GM18868 (cell line): Measurements from ENCODE around the gene LGALS8.
"Not testable (repeated sequence)": the region's sequence is repeated elsewhere in the genome, so short reads cannot be mapped to it uniquely, and the experiment has no call there.

Source experiments
- ATAC-seq: cut with Tn5 transposase; IDR thresholded peaks from one replicate; pipeline ENCODE4 v1.9.1; 2021; ENCODE audit warnings: mild to moderate bottlenecking, moderate library complexity; ENCODE audit not compliant: unreplicated experiment

The LGALS8 gene

DNA sequence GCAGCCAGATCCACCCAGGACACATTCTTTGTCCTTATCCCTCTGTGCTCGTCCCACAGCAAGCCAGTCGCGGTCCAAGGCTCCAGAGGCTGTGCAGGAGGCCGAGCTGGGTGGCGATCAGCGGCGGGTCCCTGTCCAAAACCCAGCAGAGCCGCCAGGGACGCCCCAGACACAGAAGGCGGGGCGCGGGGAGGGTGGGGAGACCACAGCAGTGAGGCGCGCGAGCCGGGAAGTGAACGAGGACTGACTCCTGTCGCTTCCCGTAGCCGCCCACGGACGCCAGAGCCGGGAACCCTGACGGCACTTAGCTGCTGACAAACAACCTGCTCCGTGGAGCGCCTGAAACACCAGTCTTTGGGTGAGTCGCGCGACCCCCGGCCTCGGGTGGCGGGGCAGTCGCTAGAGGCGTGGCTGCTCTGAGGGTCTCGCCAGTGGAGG, at the start of gene LGALS8:
LGALS8 (plus strand) TSS at position 279 of the 438 bp plus-strand sequence. CDS start 2,089 bp downstream, outside the sequence.
- ATAC-seq = peak; percentile 69

DNA sequence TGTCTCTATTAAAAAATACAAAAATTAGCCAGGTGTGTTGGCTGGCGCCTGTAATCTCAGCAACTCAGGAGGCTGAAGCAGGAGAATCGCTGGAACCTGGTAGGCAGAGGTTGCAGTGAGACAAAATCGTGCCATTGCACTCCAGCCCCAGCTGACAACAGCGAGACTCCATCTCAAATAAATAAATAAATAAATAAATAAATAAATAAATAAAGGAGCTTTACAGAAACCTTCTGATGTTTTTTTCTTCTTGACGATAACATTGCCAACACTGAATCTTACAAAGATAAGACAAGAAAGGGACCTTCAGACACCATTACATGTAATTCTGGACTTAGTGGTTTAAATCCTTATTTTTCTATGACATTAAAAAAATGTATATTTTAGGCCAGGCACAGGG, 47.8 kb upstream of the LGALS8 start:
- ATAC-seq = no peak

DNA sequence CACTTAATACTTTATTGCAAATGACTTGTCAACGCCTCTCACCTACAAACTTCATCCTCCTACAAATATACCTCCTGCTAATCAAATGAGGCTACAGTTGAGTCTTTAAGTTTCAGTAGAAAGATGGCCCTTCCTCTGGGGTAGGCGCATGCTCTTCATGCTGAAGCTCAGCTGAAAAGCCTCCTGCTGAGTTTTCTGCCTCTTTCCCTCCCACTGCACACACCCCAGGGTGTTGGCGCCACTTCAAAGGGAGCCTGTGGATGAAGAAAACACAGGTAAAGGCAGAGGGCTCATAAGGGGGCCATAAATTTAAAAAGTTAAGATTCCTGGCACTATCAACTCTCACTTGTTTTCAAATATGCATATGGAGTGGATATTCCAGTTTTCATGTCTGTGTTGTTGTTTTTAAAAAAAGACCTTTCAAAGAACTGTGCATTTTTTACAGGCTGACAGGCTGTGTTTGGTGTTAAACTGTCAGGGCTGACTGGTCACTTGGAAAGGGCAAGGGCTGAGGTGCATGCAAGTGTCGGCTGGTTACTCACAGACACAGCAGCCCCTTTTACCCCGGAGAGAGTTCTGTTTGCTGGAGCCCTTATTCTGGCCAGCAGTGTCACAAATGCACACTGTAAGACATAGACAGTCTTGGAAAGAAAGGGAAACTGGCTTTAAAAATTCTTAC, 42.9 kb upstream of the LGALS8 start:
- no peak for ATAC-seq

DNA sequence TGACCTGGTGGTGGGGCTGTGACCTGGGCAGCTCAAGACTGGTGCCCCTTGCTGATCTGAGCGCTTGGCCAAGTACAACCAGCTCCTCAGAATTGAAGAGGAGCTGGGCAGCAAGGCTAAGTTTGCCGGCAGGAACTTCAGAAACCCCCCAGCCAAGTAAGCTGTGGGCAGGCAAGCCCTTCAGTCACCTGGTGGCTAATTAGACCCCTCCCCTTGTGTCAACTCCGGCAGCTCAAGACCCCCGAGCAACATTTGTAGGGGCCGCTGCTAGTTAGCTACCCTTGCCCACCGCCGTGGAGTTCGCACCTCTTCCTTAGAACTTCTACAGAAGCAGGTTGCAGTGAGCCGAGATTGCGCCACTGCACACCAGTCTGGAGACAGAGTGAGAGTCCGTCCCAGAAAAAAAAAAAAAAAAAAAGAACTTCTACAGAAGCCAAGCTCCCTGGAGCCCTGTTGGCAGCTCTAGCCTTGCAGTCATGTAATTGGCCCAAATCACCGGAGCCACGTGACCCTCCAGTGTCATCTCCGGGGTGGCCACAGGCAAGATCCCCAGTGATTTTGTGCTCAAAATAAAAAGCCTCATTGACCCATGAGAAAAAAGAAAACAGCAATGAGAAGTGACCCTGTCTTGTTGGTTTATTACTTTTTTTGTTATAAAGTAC, 39.3 kb upstream of the LGALS8 start:
- ATAC-seq = no peak

DNA sequence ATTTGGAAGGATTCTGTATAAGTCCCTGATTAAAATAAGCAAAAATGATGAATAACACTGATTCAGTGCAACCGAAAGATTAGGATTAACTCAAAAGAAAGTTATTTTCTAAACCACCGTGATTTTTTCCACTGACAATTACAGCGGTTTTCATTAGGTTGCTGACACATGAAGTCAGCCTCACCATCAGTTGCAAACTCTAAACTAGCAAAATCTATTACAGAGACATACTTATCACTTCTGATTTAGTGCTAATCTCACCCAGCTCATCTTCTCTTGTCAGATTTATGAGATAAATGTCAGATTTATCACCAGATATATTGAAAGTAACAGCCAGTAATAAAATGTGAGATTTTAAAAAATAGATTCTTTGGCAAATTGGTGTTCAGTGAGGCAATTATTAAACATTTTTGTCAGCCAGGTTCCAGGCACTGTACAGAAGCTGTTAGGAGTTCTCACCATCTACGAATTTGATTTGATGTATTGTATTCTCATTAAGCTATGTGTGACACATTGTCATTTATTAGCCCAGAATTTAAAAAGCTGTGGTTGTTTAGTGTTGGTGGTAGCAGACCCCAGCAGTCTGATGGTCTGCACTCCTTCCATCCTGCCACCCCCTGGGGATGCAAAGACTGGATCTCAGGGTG, 37.3 kb upstream of the LGALS8 start:
- no peak for ATAC-seq

DNA sequence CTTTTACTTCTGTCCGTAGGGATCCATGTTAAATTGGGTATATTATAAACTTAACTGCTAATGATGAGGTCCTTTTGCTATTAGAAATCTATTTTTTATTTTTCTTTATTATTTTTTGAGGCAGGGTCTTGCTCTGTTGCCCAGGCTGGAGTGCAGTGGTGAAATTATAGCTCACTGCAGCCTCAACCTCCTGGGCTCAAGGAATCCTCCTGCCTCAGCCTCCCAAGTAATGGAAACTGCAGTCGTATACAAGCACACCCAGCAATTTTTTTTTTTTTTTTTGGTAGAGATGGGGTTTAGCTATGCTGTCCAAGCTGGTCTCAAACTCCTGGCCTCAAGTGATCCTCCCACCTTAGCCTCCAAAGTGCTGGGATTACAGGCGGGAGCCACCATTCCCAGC, 34.6 kb upstream of the LGALS8 start:
- not testable (repeated sequence) for ATAC-seq

DNA sequence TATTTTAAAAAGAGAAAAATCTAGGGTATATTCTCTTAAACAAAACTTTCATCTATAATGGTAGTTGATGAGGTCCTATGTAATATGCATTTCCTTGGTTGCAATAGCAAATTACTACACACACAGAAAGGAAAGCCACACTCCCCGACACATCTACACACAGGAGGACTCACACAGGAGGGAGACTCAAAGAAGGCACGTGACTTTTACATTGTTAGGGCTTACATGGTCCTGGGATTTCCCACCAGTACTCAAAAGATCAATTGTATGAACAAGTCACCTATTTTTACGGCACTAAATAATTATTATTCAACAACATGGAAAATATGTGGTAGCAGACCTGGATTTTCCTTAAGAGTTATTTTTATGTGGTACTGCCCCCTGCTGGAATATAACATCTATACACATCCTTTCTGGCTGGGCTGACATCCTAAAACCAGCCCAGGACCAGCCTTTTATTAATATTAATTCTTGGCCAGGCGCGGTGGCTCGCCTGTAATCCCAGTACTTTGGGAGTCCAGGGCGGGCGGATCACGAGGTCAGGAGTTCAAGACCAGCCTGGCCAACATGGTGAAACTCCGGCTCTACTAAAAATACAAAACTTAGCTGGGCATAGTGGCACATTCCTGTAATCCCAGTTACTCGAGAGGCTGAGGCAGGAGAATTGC, 33.9 kb upstream of the LGALS8 start:
- peak; percentile 65 for ATAC-seq

DNA sequence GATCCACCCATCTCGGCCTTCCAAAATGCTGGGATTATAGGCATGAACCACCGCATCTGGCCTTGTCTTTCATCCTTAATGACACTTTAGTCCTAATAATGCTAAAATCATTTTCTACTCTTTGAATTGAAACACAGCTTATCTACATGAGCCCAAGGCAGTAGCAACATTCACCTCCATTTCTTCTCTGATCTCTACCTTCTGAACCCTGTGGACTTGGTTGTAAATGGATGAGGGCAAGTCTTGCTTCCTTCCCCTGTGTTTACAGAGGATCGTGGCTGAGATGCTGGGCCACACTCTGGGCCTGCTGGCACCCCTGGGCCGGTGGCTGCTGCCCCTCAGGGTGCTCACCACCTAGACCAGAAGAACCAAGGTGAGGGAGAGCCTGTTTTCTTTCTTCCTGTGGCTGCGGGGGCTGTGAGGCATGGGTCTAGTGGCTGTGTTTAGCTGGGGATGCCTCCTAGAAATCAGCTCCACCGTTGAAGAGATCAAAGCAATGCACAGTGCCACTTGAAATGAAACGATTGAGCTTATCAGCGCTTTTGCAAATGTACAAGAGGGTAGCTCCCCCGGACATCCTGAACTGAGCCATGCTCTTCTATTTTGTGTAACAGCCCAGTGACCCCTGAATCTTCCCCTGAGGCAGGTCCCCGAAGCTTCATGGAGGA, 32.2 kb upstream of the LGALS8 start:
- ATAC-seq = no peak

DNA sequence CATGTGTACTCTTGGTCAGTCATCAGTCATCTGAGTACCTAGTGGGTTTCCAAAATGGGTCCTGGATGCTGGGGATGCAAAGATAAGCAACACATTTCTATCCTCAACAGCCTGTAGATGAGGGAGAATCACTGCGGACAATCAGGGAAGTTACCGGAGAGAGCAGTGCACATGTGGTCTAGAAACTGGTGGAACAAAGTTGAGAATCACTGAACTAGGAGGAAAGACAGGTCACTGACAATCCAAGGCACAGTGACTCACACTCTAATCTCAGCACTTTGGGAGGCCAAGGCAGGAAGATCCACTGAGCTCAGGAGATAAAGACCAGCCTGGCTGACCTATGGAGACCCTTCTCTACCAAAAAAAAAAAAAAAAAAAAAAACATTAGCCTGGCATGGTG, 31.4 kb upstream of the LGALS8 start:
- ATAC-seq = no peak

DNA sequence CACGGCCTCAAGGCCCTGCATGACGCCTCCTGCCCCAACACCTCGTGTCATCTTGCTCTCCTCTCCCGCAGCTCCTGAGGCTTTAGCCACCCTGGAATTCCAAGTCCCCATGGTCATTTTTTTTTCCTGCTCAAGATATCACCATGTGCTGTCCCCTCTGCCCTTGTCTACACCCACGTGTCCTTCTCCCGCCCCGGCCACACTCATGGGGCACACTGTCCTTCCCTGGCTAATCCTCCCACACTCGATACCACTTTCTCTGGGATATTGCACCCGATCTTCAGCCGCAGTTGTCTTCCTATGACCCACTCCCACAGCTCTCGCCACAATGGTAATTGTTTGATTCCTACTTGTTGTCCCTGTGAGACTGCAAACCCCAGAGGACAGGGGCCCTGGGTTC, 29.7 kb upstream of the LGALS8 start:
- no peak for ATAC-seq

DNA sequence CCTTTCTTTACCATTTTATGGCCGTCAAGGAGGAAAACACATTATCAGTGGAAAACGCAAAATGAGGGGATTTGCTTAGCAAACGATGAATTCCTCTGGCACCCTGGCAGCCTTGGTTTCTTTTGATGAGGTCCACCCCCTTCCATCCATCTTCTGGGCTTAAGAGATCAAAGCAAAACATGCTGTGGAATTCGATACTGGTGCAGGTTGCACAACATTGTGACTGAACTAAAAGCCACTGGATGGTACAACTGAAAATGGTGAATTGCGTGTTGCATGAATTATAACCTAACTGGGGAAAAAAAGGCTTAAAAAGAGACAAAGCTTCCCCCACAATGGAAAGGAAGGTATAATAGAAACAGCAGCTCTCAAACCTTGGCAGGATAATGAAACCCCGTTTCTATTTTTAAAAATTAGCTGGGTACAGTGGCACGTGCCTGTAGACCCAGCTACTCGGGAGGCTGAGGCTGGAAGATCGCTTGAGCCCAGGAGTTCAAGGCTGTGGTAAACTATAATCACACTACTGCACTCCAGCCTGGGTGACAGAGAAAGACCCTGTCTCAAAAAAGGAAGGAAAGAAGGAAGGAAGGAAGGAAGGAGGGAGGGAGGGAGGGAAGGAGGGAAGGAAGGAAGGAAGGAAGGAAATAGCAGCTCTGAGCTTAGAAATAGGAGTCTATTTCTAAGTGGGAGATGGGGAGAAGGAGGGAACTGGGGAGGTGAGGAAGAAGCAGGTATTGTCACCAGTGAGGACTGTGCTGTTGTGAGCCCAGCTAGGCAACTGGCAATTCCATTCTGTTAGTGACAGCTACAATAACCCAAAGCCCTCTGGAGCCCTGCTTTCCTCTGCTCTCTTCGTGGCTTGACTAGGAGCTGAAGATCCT, 29.0 kb upstream of the LGALS8 start:
- ATAC-seq = no peak

DNA sequence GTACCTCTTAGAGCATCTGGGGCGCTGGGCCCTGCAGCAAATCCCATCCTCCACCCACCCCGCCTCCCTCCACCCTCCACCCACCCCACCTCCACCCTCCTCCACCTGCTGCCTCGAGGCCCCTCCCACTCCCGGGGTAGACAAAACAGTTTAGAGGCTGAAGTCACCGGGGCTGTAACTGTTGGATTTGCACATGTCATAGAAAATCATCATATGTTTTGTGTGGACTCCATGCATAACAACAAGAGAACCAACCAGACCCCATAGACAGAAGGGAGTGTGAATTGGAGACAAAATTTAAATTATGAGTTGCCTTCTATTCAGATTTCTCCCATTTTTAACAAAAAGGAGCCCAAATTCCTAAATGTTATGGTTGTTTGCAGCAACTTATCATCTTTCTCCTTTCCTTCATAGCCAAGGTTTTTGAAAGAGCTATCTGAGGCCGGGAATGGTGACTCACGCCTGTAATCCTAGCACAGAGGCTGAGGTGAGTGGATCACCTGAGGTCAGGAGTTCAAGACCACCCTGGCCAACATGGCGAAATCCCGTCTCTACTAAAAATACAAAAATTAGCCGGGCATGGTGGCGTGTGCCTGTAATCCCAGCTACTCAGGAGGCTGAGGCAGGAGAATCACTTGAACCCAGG, 28.2 kb upstream of the LGALS8 start:
- no peak for ATAC-seq

DNA sequence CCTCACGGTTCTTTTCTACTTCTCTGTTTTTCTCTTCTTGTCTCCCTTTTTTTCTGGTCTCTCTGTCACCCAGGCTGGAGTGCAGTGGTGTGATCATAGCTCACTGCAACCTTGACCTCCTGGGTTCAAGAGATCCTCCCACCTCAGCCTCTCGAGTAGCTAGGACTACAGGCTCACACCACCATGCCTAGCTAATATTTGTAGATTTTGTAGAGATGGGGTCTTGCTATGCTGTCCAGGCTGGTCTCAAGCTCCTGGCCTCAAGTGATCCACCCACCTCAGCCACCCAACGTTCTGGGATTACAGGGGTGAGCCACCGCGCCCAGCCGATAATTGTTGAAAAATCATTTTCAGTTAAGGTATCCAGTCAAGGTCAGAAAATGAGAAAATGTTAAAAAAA, 25.9 kb upstream of the LGALS8 start:
- ATAC-seq = no peak

DNA sequence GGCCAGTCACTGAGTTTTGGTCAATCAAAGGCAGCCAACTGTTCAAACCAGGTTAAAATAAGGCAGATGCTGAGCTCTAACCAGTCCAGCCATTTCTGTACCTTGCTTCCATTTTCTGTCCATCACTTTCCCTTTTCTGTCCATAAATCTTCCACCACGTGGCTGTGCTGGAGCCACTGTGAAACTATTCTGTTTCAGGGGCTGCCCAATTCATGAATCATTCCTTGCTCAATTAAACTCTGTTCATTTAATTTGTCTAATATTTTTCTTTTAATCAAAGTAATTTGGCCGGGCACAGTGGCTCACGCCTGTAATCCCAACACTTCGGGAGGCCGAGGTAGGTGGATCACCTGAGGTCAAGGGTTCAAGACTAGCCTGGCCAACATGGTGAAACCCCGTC, 22.7 kb upstream of the LGALS8 start:
- no peak for ATAC-seq

DNA sequence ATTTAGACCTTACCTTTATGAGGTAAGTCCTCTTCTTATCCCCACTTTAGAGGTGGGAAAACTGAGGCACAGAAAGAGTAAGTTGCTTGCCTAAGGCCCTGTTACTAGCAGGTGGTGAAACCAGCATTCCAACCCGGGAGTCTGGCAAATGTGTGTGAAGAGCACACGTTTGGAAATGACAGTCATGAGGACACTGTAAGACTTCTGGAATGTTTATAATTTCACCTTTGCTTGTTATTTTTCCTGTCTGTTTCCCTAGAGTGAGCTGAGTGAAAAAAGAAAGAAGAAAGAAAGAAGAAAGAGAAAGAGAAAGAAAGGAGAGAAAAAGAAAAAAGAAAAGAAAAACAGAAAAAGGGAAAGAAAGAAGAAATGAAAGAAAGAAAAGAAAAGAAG, 21.2 kb upstream of the LGALS8 start:
- ATAC-seq = no peak

DNA sequence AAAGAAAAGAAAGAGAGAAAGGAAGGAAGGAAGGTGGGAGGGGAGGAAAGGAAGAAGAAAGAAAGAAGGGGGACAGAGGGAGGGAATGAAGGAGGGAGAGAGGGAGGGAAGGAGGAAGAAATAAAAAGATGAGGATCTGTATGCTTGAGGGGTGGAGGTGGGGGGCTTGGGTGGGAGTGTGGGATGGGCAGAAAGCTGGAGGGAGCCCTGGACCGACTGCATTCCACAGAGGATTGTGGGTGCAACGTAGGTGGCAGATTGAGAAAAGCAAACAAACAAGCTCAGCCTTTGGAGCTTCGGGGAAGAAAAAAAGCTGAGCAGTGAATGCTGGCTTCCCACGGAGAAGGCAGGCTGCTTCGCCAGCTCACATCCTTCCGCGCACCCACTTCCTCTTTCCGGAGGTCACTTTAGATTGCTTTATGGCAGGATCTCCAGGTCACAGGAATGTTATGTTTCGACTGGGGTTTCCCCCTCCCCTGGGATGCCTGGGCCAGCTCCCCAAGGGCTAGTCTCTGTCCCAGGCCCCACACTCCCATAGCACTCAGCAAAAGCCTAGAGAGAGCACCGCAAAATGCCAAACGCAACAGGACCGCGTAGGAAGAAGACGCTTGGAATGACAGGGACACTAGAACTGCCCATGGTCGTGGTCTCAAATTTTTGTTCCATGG, 20.7 kb upstream of the LGALS8 start:
- no peak for ATAC-seq

DNA sequence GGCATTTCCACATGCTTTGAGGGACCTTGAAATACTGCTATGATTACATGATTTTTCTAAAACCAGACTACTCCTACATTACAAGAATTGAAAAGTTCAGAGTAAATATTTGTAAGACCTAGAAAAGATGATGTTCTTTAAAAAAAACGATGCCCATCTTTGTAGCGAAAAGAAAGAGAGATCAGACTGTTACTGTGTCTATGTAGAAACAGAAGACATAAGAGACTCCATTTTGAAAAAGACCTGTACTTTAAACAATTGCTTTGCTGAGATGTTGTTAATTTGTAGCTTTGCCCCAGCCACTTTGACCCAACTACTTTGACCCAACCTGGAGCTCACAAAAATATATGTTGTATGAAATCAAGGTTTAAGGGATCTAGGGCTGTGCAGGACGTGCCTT, 19.4 kb upstream of the LGALS8 start:
- not testable (repeated sequence) for ATAC-seq

DNA sequence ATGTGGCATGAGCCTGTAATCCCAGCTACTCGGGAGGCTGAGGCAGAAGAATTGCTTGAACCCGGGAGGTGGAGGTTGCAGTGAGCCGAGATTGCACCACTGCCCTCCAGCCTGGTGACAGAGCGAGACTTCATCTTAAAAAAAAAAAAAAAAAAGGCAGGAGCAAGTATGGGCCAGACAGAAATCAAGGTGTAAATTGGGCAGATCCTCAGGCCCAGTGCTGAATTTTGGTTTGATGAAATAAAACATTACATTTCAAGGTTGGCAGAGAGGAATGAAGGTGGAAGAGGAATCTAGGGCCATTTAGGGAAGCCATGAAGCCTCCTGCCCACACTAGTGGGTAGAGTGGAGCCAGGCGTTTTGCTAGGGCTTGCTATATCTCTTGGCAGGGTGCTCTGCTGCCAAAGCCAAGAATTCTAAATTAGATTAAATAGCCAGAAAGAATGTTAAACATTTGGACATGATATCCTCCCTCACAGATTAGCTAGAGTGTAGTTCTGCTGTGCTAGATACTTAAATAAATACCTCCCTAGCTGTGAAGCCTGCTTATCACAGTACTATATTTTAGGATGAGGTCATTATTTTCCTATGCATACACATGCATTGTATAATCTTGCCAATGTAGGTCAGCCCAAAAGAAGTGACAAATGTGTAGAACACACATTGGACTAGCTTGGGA, 16.6 kb upstream of the LGALS8 start:
- no peak for ATAC-seq
